Transverse colon (tissue), 4 donors: ENCODE results near the gene DNAJC7. TPM values are rescaled to one million over a fixed set of nuclear protein-coding genes. Genes with fewer than 3 reads are reported as not detected.

Source experiments
- DNase-seq: peaks from one replicate; pipeline ENCODE4 v3.0.0-alpha.2; 2019
- H3K27ac ChIP-seq, 4 donors: fragments of 200-600 bp; sonication (generic); 2 replicates each; pipeline ENCODE4 v1.5.1; 2016 to 2018; ENCODE audit warnings: inconsistent platforms in 4 of 4
- H3K27me3 ChIP-seq: fragments of 200-600 bp; sonication (generic); 2 replicates; pipeline ENCODE4 v1.5.1; 2017; ENCODE audit warnings: inconsistent platforms
- H3K36me3 ChIP-seq, 4 donors: fragments of 200-600 bp; sonication (generic); 2 replicates each; pipeline ENCODE4 v1.5.1; 2017 to 2019; ENCODE audit warnings: inconsistent platforms in 4 of 4
- H3K4me1 ChIP-seq, 4 donors: fragments of 200-600 bp; sonication (generic); 2 replicates each; pipeline ENCODE4 v1.5.1; 2017 to 2020; ENCODE audit warnings: inconsistent platforms in 4 of 4
- H3K4me3 ChIP-seq, 4 donors: fragments of 200-600 bp; sonication (generic); 1 replicate in 1 of 4; 2 replicates in 3 of 4; pipeline versions ENCODE4 v1.5.1 to v1.6.1; 2017 to 2019; ENCODE audit warnings: inconsistent platforms in 4 of 4
- H3K9me3 ChIP-seq, 2 donors: fragments of 200-600 bp; sonication (generic); 2 replicates each; pipeline ENCODE4 v1.5.1; 2017 to 2019; ENCODE audit warnings: inconsistent platforms in 2 of 2
- CTCF ChIP-seq, 5 experiments: fragments of 200-600 bp in 3 of 5; fragments of 450-650 bp in 2 of 5; sonication (generic) in 3 of 5; IDR thresholded peaks; 1 replicate in 2 of 5; 2 replicates in 3 of 5; pipeline ENCODE4 v1.5.1; 2016 to 2017; ENCODE audit warnings: antibody characterized with exemption in 5 of 5, inconsistent platforms in 3 of 5, mild to moderate bottlenecking in 2 of 5, moderate library complexity in 1 of 5
- EP300 ChIP-seq: sonication (generic); formaldehyde crosslinking; IDR thresholded peaks from one replicate; pipeline ENCODE4 v1.6.1; 2017; ENCODE audit warnings: antibody characterized with exemption, low read depth
- POLR2A ChIP-seq: fragments of 450-650 bp; IDR thresholded peaks from one replicate; pipeline ENCODE4 v1.6.1; 2016; ENCODE audit warnings: antibody characterized with exemption, mild to moderate bottlenecking, moderate library complexity
- POLR2AphosphoS5 ChIP-seq, 3 donors: sonication (generic); formaldehyde crosslinking; IDR thresholded peaks; one replicate each; pipeline ENCODE4 v1.6.1; 2016; ENCODE audit warnings: antibody characterized with exemption in 3 of 3
- WGBS, 2 donors: methylation state at CpG; one replicate each; pipeline ENCODE4 v1.1.5; 2018; ENCODE audit warnings: low coverage in 1 of 2; 5-methylcytosine and 5-hydroxymethylcytosine counted together
- in situ Hi-C, 4 donors: fragments of 200-750 bp; cut with MboI; loops; one replicate each; pipeline versions ENCODE4 v1.15.0 to v1.15.1; 2017; ENCODE audit warnings: low sequenced_read_pairs in 3 of 4, low pct_ligation_motif_present in 1 of 4, low pct_unique_long_range_greater_than_20kb in 1 of 4
- intact Hi-C: fragments of 100-400 bp; cut with DNase I; formaldehyde crosslinking; loops from one replicate; pipeline ENCODE4 v1.15.1; 2023; ENCODE audit warnings: low total_unique reads
- total RNA-seq, 4 donors: library from RNA; depleted of rRNA; stranded (reverse); fragments of >200 nt; gene quantifications; one replicate each; pipeline ENCODE4 v1.1.0, GENCODE V29; 2016

The DNAJC7 gene
- total RNA-seq, 4 donors from 2014 or later, result 18.1 to 87.5 (median 64.5) TPM

- DNase-seq, result no peak
- Histone ChIP-seq H3K4me3 (no peak overlapping the region), H3K27me3 (no peaks in the 10 kb centered on the region), H3K9me3 (no peaks in the 10 kb centered on the region), H3K4me1 (peaks cover 0 to 17% (median 4%) of the 10 kb centered on the region in 4 donors), H3K36me3 (peaks cover 0 to 67% (median 32%) of the 10 kb centered on the region in 4 donors), H3K27ac (peak overlapping the region in 1 of 4 donors; percentile 11)
- TF ChIP-seq EP300, result no peak
- TF ChIP-seq POLR2A, result no peak
- TF ChIP-seq POLR2AphosphoS5 (IDR thresholded peaks at IDR 0.05), result no peak
- in situ Hi-C loops (no loop called here), intact Hi-C loops (no loop called here)
- 75% methylated on average over 4 of the region's 4 CpGs; no CpG with 5 or more reads in 1 of the 2 donors for WGBS, 2 donors
These were observed 39.2 kb downstream of the DNAJC7 start for GRCh38 chr17:41977991-41978390.

GRCh38 chr17:41976142-41976768, 41.0 kb downstream of the DNAJC7 start:
- DNase-seq, result no peak
- 58 to 71% methylated on average over 5 to 11 of the region's 11 CpGs for WGBS, 2 donors
- H3K27ac ChIP-seq, result peak overlapping the region in 3 of 4 donors; percentile 32 to 56 (median 42)

GRCh38 chr17:41975099-41976083, 41.8 kb downstream of the DNAJC7 start:
- in situ Hi-C loops, result no loop called here
- intact Hi-C loops, result no loop called here
- Histone ChIP-seq H3K4me1 (peaks cover 0 to 28% (median 4%) of the 10 kb centered on the region in 4 donors), H3K36me3 (peaks cover 0 to 51% (median 25%) of the 10 kb centered on the region in 4 donors), H3K27me3 (no peaks in the 10 kb centered on the region), H3K27ac (peak overlapping the region in 2 of 4 donors; percentile 42 to 56), H3K9me3 (no peaks in the 10 kb centered on the region), H3K4me3 (no peak overlapping the region)
- DNase-seq, result no peak
- 95% methylated on average over 8 of the region's 9 CpGs; no CpG with 5 or more reads in 1 of the 2 donors for WGBS, 2 donors
- TF ChIP-seq EP300 (no peak), CTCF (IDR thresholded peaks at IDR 0.05) (no peak), POLR2A (no peak), POLR2AphosphoS5 (IDR thresholded peaks at IDR 0.05) (no peak)

More at GRCh38 chr17:41976142-41976768, 41.0 kb downstream of the DNAJC7 start:
- H3K9me3 ChIP-seq, result no peaks in the 10 kb centered on the region
- no peak for TF ChIP-seq POLR2AphosphoS5 (IDR thresholded peaks at IDR 0.05)
- no peak for TF ChIP-seq CTCF (IDR thresholded peaks at IDR 0.05)
- no peak for TF ChIP-seq EP300
- TF ChIP-seq POLR2A, result no peak
- intact Hi-C loops (no loop called here), in situ Hi-C loops (no loop called here)
- H3K27me3 ChIP-seq, result no peaks in the 10 kb centered on the region
- H3K36me3 ChIP-seq, result peaks cover 0 to 59% (median 29%) of the 10 kb centered on the region in 4 donors
- peaks cover 0 to 25% (median 4%) of the 10 kb centered on the region in 4 donors for H3K4me1 ChIP-seq
- no peak overlapping the region for H3K4me3 ChIP-seq

GRCh38 chr17:41974658-41975057, 42.6 kb downstream of the DNAJC7 start:
- Histone ChIP-seq H3K4me3 (no peak overlapping the region), H3K9me3 (no peaks in the 10 kb centered on the region), H3K4me1 (peaks cover 0 to 28% (median 4%) of the 10 kb centered on the region in 4 donors), H3K27ac (no peak overlapping the region), H3K27me3 (no peaks in the 10 kb centered on the region), H3K36me3 (peaks cover 0 to 49% (median 22%) of the 10 kb centered on the region in 4 donors)
- in situ Hi-C loops, result no loop called here
- intact Hi-C loops, result no loop called here
- WGBS, 2 donors, result 89% methylated on average over 4 of the region's 5 CpGs; no CpG with 5 or more reads in 1 of the 2 donors
- no peak for TF ChIP-seq POLR2AphosphoS5 (IDR thresholded peaks at IDR 0.05)
- TF ChIP-seq POLR2A, result no peak
- TF ChIP-seq CTCF (IDR thresholded peaks at IDR 0.05), result no peak
- TF ChIP-seq EP300, result no peak
- no peak for DNase-seq
